Peyer's patch (tissue), 4 donors: ENCODE data around the gene RBM33. TPM values are rescaled to one million over a fixed set of nuclear protein-coding genes. Genes with fewer than 3 reads are reported as not detected.

Experiments used
- DNase-seq, 3 donors: peaks; one replicate each; pipeline ENCODE4 v3.0.0-alpha.2; 2017 to 2019
- H3K27ac ChIP-seq, 4 donors: fragments of 200-600 bp; sonication (generic); one replicate each; pipeline ENCODE4 v1.5.1; 2016 to 2019
- H3K27me3 ChIP-seq, 2 donors: fragments of 200-600 bp; sonication (generic); one replicate each; pipeline ENCODE4 v1.5.1; 2019
- H3K36me3 ChIP-seq, 3 donors: fragments of 200-600 bp; sonication (generic); one replicate each; pipeline ENCODE4 v1.5.1; 2016 to 2019
- H3K4me1 ChIP-seq, 4 donors: fragments of 200-600 bp; sonication (generic); one replicate each; pipeline ENCODE4 v1.5.1; 2016 to 2019
- H3K4me3 ChIP-seq, 4 donors: fragments of 200-600 bp; sonication (generic); 1 replicate in 3 of 4; 2 replicates in 1 of 4; pipeline ENCODE4 v1.5.1; 2016 to 2019; ENCODE audit warnings: mild to moderate bottlenecking in 1 of 4
- H3K9me3 ChIP-seq, 4 donors: fragments of 200-600 bp; sonication (generic); one replicate each; pipeline ENCODE4 v1.5.1; 2016 to 2019; ENCODE audit warnings: mild to moderate bottlenecking in 1 of 4
- POLR2A ChIP-seq, 2 donors: fragments of 450-650 bp; IDR thresholded peaks; one replicate each; pipeline ENCODE4 v1.5.1; 2017; ENCODE audit warnings: antibody characterized with exemption in 2 of 2, mild to moderate bottlenecking in 2 of 2, moderate library complexity in 2 of 2
- total RNA-seq, 4 donors: library from RNA; depleted of rRNA; stranded (reverse); fragments of >200 nt; gene quantifications; one replicate each; pipeline ENCODE4 v1.1.0, GENCODE V29; 2016
- TF ChIP-seq, protein P1 (sequence below), 6 experiments: fragments of 450-650 bp in 4 of 6; fragments of 200-600 bp in 2 of 6; sonication (generic) in 1 of 6; IDR thresholded peaks; one replicate each; pipeline ENCODE4 v1.5.1; 2017 to 2019; ENCODE audit warnings: antibody characterized with exemption in 6 of 6, mild to moderate bottlenecking in 3 of 6, moderate library complexity in 1 of 6

The RBM33 gene
- total RNA-seq, 4 donors from 2014 or later, result 87.4 to 191 (median 123) TPM

DNA sequence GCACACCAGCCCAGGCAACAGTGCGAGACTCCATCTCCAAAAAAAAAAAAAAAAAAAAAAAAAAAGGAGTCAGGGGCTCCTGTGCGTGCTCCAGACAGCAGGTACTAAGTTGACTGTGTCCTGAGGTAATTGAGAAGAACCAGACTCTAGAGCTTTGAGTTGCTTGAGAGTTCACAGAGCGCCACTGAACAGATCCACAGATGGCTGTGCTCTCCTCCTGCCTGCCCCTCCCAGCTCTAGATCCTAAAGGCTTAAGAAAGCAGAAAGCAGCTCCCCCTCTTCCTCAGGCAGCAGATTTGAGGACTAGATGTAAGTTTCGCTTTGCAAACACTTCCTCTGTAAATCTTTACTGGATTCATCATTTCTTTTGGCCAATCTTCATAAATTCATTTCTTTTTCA lies 129.1 kb downstream of the RBM33 start:
- Histone ChIP-seq H3K9me3 (no peaks in the 10 kb centered on the region), H3K27me3 (no peaks in the 10 kb centered on the region), H3K36me3 (peaks cover 0 to 93% (median 0%) of the 10 kb centered on the region in 3 donors), H3K4me3 (no peak overlapping the region), H3K27ac (no peak overlapping the region), H3K4me1 (no peaks in the 10 kb centered on the region)
- DNase-seq, result no peak
- TF ChIP-seq POLR2A (IDR thresholded peaks at IDR 0.05), result no peak
- TF ChIP-seq, protein P1, sequence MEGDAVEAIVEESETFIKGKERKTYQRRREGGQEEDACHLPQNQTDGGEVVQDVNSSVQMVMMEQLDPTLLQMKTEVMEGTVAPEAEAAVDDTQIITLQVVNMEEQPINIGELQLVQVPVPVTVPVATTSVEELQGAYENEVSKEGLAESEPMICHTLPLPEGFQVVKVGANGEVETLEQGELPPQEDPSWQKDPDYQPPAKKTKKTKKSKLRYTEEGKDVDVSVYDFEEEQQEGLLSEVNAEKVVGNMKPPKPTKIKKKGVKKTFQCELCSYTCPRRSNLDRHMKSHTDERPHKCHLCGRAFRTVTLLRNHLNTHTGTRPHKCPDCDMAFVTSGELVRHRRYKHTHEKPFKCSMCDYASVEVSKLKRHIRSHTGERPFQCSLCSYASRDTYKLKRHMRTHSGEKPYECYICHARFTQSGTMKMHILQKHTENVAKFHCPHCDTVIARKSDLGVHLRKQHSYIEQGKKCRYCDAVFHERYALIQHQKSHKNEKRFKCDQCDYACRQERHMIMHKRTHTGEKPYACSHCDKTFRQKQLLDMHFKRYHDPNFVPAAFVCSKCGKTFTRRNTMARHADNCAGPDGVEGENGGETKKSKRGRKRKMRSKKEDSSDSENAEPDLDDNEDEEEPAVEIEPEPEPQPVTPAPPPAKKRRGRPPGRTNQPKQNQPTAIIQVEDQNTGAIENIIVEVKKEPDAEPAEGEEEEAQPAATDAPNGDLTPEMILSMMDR (IDR thresholded peaks at IDR 0.05), result no peak

GRCh38 chr7:155774947-155775346 lies 130.5 kb downstream of the RBM33 start:
- Histone ChIP-seq H3K9me3 (no peaks in the 10 kb centered on the region), H3K36me3 (peaks cover 0 to 92% (median 0%) of the 10 kb centered on the region in 3 donors), H3K4me3 (no peak overlapping the region)

GRCh38 chr7:155775691-155776090 lies 131.2 kb downstream of the RBM33 start:
- no peak for TF ChIP-seq POLR2A (IDR thresholded peaks at IDR 0.05)
- TF ChIP-seq, protein P1 (IDR thresholded peaks at IDR 0.05), result no peak
- H3K27ac ChIP-seq, result no peak overlapping the region

More at GRCh38 chr7:155774947-155775346, 130.5 kb downstream of the RBM33 start:
- peak in 1 of 3 donors; percentile 46 for DNase-seq
- Histone ChIP-seq H3K27ac (no peak overlapping the region), H3K4me1 (no peaks in the 10 kb centered on the region), H3K27me3 (no peaks in the 10 kb centered on the region)
- TF ChIP-seq, protein P1 (IDR thresholded peaks at IDR 0.05), result no peak
- TF ChIP-seq POLR2A (IDR thresholded peaks at IDR 0.05), result no peak

GRCh38 chr7:155776606-155777005 lies 132.1 kb downstream of the RBM33 start:
- DNase-seq, result peak in 1 of 3 donors; percentile 32
- Histone ChIP-seq H3K4me1 (no peaks in the 10 kb centered on the region), H3K9me3 (no peaks in the 10 kb centered on the region), H3K36me3 (peaks cover 0 to 91% (median 0%) of the 10 kb centered on the region in 3 donors), H3K27me3 (no peaks in the 10 kb centered on the region), H3K4me3 (no peak overlapping the region), H3K27ac (no peak overlapping the region)
- TF ChIP-seq POLR2A (IDR thresholded peaks at IDR 0.05), result no peak
- TF ChIP-seq, protein P1 (IDR thresholded peaks at IDR 0.05), result no peak

More at GRCh38 chr7:155775691-155776090, 131.2 kb downstream of the RBM33 start:
- no peak overlapping the region for H3K4me3 ChIP-seq
- H3K27me3 ChIP-seq, result no peaks in the 10 kb centered on the region
- H3K4me1 ChIP-seq, result no peaks in the 10 kb centered on the region
- peaks cover 0 to 92% (median 0%) of the 10 kb centered on the region in 3 donors for H3K36me3 ChIP-seq
- DNase-seq, result no peak
- no peaks in the 10 kb centered on the region for H3K9me3 ChIP-seq

GRCh38 chr7:155778349-155778748 lies 133.9 kb downstream of the RBM33 start:
- Histone ChIP-seq H3K36me3 (peaks cover 0 to 86% (median 0%) of the 10 kb centered on the region in 3 donors), H3K4me3 (no peak overlapping the region), H3K4me1 (no peaks in the 10 kb centered on the region), H3K27ac (no peak overlapping the region), H3K27me3 (no peaks in the 10 kb centered on the region), H3K9me3 (no peaks in the 10 kb centered on the region)
- peak in 1 of 3 donors; percentile 39 for DNase-seq
- TF ChIP-seq POLR2A (IDR thresholded peaks at IDR 0.05), result no peak
- TF ChIP-seq, protein P1 (IDR thresholded peaks at IDR 0.05), result no peak

GRCh38 chr7:155780884-155781283 lies 136.4 kb downstream of the RBM33 start:
- peaks cover 0 to 62% (median 0%) of the 10 kb centered on the region in 3 donors for H3K36me3 ChIP-seq
- no peak overlapping the region for H3K4me3 ChIP-seq
- TF ChIP-seq POLR2A (IDR thresholded peaks at IDR 0.05), result no peak
- TF ChIP-seq, protein P1 (IDR thresholded peaks at IDR 0.05), result no peak
- DNase-seq, result peak in 1 of 3 donors; percentile 27
- H3K27me3 ChIP-seq, result no peaks in the 10 kb centered on the region
- H3K4me1 ChIP-seq, result no peaks in the 10 kb centered on the region
- no peaks in the 10 kb centered on the region for H3K9me3 ChIP-seq
- H3K27ac ChIP-seq, result no peak overlapping the region
